Stimulated activated CD8-positive, alpha-beta memory T cell treated with anti-CD3 and anti-CD28 coated beads, Interleukin-4, amount 100 ng/mL, for 48 hours (primary cell): ENCODE results near the gene GPX8.
A peak's percentile ranks its signal among the peaks of the same experiment; 100 is the strongest.

Experiments
- DNase-seq: peaks from one replicate; pipeline ENCODE4 v3.0.0-alpha.2; 2020

GPX8 gene

DNA sequence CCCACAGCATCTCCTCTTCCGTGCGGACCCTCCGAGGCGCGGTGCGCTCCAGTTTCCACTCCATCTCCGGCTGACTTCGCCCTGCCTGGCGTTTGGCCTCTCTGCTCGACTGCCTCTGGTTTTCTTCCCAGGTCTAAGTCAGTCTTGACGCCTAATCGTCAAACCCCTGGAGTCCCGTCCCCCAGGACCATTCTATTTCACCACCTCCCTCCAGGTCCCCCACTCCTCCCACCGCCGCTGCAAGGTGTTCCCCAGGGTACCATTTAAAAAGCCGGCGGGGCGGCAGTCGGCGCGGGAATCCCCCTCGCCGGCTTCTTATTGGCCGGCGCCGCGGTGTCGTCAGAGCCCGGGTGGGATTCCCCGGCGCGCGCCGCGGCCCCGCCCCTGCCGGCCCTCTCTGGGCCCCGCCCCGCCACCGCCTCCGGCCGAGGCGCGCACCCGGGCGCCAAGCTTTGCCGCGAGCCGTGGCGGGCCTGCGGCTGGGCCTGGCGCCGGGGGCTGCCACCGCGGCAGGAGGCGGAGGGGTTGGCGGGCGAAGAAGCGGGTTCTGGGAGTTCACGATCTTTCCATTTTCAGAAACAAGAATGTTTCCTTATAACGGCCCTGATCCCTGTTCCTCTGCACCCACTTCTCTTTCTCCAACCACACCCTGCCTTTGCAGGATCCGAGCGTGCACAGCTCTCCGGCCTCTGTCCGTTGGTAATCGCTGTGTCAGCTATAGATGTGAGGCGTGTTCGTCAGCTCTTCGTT is 13.1 kb downstream of the GPX8 start, which contains the start of gene CDC20B:
TSS of gene CDC20B (minus strand) at position 241 of the 750 bp plus-strand sequence. CDS start at position 64, 177 bp downstream.
- DNase-seq: peak; percentile 84

DNA sequence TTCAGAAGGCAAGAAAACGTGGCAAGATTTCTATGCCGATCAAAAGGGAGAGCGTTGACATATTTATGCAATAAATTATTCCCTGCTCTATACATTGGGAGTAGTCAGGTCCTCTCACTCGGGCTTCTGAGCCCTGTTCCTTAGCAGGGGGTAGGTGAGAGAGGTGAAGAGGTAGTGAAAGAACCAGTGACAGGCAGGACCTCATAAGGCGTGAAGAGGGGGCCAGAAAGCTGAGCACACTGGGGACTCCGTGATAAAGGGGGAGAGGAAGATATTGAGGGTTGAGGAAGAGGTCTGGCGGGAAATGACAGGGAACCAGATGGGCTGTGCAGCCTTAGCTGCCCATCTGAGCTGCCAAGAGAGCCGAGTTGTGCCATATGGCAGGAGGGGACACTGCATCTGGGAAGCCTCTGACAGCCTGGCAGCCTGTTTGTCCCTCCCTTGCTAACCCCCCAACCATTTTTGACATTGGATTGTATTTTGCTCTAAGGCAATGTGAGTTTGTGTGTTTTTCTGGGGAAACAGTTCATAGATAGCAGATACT is 13.8 kb downstream of the GPX8 start:
- no peak for DNase-seq

DNA sequence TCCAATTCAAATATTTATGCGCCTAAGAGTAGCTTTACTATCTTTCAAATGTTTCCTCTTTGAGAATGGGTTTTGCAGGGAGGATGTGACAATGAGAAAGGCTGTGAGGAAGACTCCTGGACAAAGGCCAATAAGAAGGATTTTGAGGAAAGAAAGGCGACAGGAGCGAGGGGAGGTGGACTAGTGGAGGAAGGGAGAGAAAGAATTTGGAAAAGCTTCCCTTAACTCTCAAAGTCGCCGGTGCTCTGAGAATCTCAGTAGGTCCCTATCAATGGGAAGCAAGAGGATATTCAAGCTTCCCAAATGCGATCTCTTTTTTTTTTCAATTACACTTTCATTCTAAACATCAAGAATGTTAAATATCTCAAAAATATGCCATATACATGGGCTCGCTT is 15.8 kb downstream of the GPX8 start:
- DNase-seq: no peak

DNA sequence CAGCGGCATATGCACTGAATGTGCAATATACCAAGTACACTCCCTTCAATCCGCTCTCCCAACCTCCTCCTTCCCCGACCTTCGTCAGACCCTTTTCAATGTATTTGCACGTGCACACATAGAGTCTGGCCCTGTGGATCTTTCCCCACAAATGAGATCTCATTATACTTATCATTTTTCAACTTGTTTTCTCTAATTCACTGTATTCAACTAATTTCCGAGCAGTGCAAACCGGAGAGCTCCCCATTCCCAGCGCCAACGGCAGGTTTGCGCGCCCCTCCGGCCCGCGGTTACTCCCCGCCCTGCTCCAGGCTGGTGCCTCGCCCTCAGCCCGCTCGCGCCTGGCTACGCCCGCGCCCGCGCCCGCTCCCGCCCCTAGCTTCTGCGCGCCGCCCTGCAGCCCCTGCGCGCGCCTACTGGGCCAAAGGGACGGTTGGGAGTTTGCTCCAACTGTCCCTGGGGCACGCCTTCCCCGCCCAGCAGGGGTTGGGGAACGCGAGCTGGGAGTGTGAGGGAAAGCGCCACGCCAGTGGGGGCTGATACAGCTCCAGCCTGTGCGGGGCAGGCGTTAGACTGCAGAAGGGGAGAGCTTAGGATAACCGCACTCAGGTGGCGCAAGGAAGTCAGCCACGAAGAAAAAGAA is 16.3 kb downstream of the GPX8 start:
- DNase-seq: peak; percentile 44

DNA sequence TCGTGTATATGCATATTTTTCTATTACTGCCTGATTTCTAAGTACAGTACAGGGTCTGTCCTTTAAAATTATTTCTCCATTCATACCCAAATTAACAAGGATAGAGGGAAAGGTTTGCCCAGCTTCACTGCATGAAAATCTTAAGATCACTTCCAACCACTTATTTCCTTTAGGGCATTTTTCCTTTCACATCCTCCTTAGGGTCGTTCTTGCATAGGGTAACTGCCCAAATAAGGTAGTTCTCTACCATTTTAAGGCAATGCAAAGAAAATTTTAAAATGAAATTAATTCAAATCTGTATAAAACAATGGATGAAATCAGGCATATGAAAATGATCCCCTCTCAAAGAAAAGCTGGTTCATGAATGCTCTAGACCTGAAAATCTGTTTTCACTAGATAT is 17.1 kb downstream of the GPX8 start:
- DNase-seq: no peak

DNA sequence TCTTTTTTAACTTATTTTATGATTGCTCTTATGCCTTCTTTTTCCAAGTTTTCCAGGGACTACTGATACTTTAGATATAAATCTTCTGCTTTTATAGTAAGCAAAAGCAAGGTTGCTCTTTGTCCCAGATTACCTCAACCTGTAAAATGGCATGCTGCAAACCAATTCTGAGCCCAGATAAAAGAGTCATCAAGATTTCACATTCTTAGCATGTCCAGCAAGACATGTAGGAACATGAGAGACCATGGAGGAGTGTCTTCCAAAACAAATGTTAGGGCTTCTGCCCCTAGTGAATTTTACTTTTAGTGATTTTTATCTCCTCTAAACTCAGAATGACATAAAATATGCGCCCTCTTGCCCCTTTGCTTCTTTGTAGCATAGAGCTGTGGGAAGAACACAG is 20.0 kb downstream of the GPX8 start:
- DNase-seq: no peak

DNA sequence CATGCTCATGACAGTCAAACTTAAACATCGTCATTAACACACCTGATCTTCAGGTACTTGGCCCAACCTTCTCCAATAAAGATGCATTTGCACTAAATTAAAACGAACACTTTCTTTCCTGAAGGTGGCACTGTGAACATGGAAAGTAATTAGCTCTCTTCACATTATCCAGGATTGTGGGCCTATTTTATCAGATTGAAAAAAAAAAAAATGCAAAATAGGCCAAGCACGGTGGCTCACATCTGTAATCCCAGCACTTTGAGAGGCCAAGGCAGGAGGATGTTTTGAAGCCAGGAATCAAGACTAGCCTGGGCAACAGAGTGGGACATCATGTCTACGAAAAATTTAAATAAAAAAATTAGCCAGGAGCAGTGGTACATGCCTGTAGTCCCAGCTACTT is 27.4 kb downstream of the GPX8 start:
- DNase-seq: no peak

DNA sequence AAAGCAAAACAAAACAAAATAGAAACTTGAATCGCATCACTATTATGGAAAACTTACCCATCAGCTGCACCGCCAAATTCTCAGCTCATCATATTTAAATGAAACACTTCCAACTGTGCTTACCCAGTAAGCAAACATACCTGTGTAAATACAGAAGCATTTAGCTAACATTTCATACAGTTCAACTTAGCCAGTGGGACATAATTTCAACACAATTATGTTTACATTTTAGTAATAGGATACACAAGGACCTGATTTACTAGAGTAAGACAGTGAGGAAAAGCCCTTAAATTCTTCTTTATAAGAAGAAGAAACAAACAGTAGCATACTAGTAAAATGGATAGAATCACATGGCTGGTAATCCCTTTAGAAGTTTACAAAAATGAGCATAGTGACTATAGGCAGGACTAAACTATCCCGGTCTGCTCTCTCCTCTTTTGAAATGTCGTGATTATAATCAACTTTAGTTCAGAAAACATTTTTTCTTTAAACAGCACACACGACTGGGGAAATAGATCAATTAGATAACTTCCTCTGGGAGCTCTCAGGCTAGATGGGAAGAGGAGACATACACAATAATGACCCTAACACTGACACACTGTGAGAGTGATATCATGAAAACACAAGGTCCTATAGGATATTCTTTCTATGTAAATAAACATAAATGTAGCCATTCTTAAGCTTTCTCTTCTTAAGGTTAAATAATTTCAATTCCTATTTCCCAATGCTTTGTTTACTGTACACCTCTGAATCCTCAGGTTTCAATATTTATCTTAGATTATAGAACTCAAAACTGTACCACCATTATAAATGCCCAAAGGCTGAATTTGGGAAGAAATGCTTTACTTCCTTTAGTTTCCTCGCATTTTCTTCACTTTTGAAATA is 28.9 kb downstream of the GPX8 start:
- no peak for DNase-seq

DNA sequence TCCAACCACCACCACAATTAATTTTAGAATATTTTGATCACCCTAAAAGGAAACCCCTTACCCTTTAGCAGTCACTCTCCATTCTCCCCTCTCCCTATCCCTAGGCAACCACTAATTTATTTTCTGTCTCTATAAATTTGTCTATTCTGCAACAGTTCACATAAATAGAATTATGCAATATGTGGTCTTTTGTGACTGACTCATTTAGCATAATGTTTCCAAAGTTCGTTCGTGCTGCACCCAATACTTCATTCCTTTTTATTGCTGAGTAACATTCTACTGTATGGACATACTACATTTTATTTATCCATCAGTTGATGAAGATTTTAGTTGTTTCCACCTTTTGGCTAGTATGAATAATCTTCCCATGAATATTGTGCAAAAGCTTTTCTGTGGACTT is 31.2 kb downstream of the GPX8 start:
- no peak for DNase-seq

DNA sequence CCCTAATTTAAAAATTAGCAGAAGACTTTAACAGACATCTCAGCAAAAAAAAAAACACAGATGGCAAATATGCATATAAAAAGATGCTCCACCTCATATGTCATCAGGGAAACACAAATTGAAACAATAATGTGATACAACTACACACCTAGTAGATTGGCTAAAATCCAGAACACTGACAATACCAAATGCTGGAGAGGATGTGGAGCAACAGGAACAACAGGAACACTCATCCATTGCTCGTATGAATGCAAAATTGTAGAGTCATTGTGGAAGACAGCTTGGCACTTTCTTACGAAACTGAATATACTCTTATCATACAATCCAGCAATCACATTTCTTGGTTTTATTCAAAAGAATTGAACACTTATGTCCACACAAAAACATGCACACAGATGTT is 45.0 kb downstream of the GPX8 start:
- DNase-seq: no peak

DNA sequence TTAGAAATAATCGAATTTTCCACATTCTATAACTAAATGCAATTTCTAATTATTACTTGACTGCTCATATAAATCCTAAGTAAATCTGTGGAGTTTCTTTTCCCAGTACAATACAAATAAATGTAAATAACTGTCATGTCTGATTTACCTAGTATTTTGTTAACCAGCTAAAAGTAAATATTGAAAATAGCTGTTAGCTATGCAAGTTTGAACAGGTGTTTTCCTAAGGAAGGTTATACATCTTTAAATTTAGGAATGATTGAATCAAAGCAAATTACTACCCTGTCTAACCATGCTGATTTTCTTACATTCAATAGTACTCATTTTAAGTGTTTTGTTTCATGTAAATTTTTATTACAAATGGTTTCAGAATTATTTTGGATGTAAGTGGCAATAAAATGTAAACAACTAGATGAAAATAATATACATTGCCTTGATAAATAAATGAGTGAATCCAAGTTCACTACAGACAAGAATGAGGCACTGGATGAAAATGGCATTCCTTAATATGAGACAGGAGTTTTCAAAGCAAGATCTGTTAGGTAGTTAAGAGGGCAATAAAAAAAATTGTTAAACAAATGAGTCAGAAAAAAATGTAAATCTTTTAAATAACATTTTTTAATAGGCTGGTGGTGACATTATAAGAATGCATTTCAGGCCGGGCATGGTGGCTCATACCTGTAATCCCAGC is 51.4 kb downstream of the GPX8 start:
- DNase-seq: no peak
